ENCODE results near the gene TCEAL7.
"Not testable (repeated sequence)": the region's sequence is repeated elsewhere in the genome, so short reads cannot be mapped to it uniquely, and the experiment has no call there.

TCEAL7 gene, protein sequence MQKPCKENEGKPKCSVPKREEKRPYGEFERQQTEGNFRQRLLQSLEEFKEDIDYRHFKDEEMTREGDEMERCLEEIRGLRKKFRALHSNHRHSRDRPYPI

DNA sequence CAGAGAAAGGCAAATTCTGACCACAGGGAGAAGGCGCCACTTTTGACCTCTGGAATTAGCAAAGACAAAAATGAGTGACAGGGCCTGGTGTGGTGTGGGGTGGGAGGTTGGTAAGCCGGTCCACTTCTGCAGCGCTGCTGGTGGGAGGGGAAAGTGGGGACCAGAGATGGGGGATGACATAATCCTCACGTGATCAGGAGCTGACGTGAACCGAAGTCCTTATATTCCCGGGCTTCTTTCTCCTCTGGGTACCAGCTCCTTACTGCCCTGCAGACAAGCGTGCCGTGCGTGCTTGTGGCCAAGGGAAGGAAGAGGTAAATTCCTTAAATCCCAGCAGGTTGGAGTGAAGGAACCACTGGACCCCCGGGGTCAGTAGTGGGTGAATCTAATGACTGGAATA is at the start of gene TCEAL7:
Gene TCEAL7 (plus strand): TSS at position 249 of the 400 bp plus-strand sequence. CDS start 1,165 bp downstream, outside the sequence.
- DNase-seq (ENCODE audit: extremely low read depth in 1 of 2, low read depth in 1 of 2), result no peak

GRCh38 chrX:103293118-103293517 is 36.9 kb upstream of the TCEAL7 start:
- no peak for DNase-seq (ENCODE audit: extremely low read depth in 1 of 2, low read depth in 1 of 2)

GRCh38 chrX:103304705-103305104 is 25.3 kb upstream of the TCEAL7 start:
- no peak for DNase-seq (ENCODE audit: extremely low read depth in 1 of 2, low read depth in 1 of 2)

DNA sequence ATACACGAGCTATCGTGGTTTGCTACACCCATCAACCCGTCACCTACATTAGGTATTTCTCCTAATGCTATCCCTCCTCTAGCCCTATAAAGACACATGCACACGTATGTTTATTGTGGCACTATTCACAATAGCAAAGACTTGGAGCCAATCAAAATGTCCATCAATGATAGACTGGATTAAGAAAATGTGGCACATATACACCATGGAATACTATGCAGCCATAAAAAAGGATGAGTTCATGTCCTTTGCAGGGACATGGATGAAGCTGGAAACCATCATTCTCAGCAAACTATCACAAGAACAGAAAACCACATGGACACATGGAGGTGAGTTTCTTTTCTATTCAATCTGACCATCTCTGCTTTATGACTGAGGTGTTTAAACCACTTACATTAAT is 24.4 kb upstream of the TCEAL7 start:
- DNase-seq (ENCODE audit: extremely low read depth in 1 of 2, low read depth in 1 of 2), result not testable (repeated sequence)

- DNase-seq (ENCODE audit: extremely low read depth in 1 of 2, low read depth in 1 of 2), result no peak
These were observed 20.0 kb upstream of the TCEAL7 start for GRCh38 chrX:103309860-103310554.

DNA sequence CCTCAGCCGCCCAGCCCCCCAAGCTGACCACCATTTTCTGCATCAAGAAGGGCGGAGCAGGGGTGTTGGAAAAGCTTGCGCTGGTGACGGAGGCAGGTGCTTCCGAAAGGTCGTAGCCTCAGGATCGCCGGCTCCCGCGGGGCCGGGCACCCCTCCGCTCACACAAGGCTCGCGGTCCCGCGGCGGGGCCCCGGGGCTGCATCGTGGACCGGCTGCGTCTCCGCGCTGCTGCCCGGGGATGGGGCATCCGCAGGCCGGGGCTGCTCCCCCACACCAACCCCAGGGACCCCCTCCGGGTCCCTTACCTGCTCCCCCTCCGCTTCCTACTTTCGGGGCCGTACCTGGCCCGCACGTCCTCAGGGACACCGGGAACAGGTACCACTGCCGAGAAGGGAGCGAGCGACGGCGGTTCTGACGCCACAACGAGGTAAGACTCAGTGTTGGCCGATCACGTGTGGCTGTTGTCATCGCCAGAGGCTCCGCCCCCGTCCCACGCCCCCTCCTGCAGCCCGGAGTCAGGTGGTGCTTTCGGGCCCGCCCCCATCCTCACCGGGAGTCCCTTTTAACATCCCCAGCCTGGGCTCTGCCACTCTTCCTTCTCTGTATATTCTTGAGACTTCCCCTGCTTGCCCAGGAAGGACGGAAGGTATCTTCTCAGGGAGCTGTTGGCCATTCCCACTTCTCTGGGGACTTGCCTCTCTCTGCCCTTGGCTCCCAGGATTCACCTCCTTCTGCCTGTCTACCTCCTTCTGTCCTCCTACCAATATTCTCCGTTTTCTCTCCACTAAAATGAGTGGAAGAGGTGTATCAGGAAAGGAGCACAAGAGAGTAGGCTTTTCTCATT is 19.3 kb upstream of the TCEAL7 start, which contains the start of gene BEX2:
Gene BEX2 (minus strand): TSS at position 436 of the 844 bp plus-strand sequence. CDS start 1,014 bp downstream, outside the sequence.
- peak; percentile 55 to 69 for DNase-seq (ENCODE audit: extremely low read depth in 1 of 2, low read depth in 1 of 2)

GRCh38 chrX:103311399-103311780 is 18.6 kb upstream of the TCEAL7 start:
- DNase-seq (ENCODE audit: extremely low read depth in 1 of 2, low read depth in 1 of 2), result no peak

DNA sequence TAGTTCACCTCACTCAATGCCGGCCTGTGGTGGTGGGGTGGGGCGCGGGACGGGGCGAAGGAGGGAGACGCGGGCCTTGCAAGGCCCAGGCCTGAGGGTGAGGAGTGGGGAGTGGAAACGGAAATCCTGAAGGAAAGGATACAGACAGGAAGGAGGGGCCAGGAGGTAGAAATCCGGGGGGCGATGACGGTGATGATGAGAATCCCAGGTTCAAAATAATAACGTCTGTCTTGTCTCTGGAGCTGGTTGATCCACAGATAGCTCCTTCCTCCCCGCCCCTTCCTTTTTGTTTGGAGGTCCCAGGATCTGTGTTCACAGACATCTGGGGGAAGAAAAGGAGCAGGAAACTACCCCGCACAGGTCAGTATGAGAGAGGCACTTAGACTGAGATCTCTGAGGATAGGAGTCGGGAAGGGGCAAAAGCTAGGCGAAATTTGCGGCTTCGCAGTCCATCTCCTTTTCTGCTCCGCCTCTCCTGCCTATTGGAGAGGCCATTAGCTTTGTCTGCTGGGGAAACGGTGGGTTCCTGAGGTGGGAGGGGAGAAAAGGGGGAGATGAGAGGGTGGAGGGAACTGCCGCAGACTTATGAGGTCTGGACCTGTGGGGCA is 746 bp downstream of the TCEAL7 start:
- DNase-seq (ENCODE audit: extremely low read depth in 1 of 2, low read depth in 1 of 2), result no peak

DNA sequence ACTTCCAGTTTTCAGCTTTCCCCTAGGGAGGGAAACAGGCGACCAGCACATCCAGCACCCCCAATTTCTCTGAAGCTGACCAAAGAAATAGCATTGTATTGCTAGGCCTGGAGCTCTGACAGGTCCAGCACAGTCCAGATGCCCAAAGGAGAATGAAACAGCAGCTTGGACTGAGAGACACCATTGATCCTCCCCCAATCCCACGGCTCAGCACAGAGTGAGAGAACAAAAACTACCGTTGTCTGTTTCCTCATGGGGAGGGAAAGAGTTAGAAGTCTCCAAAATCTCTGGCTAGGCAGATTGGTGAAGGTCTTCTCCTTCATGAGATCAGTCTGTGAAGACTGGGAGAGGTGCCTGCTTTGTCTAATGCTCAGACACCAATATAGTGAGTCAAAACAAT is 8.6 kb downstream of the TCEAL7 start:
- DNase-seq (ENCODE audit: extremely low read depth in 1 of 2, low read depth in 1 of 2), result no peak

DNA sequence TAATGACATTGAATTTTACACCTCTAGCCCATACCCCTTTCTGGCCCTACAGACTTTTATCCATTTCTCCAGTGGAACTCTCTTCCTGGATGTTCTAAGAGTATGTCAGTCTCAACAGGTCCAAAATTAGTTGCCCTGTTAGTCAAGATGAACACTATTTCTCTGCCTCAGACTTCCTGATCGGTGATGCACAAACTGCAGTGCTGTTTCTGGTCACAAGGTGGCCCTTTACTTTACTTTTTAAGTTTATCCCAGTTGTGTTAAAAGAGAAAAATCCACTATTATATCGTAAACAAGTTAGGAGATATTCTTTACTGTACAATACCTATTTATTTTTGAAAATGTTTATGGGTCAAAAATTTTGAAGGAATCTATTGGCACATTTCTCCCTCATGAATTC is 13.1 kb downstream of the TCEAL7 start:
- DNase-seq (ENCODE audit: extremely low read depth in 1 of 2, low read depth in 1 of 2), result no peak

DNA sequence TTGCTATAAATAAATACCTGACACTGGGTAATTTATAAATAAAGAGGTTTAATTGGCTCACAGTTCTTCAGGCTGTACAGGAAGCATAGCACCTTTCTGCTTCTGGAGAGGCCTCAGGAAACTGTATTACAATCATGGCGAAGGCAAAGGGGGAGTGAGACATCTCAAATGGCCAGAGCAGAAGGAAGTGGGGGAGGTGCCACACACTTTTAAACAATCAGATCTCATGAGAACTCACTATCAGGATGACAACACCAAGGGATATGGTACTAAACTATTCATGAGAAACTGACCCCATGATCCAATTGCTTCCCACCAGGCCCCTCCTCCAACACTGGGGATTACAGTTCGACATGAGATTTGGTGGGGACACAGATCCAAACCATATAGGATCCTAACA is 14.6 kb downstream of the TCEAL7 start:
- DNase-seq (ENCODE audit: extremely low read depth in 1 of 2, low read depth in 1 of 2), result no peak

GRCh38 chrX:103347682-103348397 is 17.8 kb downstream of the TCEAL7 start:
- no peak for DNase-seq (ENCODE audit: extremely low read depth in 1 of 2, low read depth in 1 of 2)

- DNase-seq (ENCODE audit: extremely low read depth in 1 of 2, low read depth in 1 of 2), result no peak
These were observed 26.2 kb downstream of the TCEAL7 start, which contains the start of gene TCEAL9 for GRCh38 chrX:103356130-103356798. TSS of gene TCEAL9 (plus strand) at chrX:103356506. CDS start at chrX:103357685, 1,179 bp downstream.

GRCh38 chrX:103356858-103357257 is 26.8 kb downstream of the TCEAL7 start:
- no peak for DNase-seq (ENCODE audit: extremely low read depth in 1 of 2, low read depth in 1 of 2)

DNA sequence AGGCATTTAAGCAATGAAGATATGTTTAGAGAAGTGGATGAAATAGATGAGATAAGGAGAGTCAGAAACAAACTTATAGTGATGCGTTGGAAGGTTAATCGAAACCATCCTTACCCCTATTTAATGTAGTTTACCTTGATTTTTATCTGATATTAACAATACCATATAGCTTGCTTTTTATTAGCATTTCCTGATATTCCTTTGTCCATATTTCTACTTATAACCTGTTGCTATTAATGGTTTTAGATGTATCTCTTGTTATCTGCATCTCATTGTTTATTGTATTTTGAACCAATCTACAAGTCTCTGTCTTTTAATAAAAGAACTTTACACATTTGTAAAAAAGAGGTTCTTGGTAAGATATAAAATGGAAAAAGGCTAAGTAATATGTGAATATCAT is 27.8 kb downstream of the TCEAL7 start:
- no peak for DNase-seq (ENCODE audit: extremely low read depth in 1 of 2, low read depth in 1 of 2)

DNA sequence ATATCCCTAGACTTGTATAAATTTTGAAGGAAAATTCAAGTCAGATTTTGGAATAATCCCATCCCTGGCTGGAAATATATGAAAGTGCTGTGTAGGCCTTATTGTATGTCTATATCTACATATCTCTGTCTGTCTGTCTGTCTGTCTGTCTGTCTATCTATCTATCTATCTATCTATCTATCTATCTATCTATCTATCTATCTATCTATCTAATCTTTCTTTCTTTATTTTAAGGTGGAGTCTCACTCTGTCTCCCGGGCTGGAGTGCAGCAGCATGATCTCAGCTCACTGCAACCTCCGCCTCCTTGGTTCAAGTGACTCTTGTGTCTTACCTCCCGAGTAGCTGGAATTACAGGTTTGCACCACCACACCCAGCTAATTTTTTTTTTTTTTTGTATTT is 29.6 kb downstream of the TCEAL7 start:
- not testable (repeated sequence) for DNase-seq (ENCODE audit: extremely low read depth in 1 of 2, low read depth in 1 of 2)

GRCh38 chrX:103360092-103360491 is 30.1 kb downstream of the TCEAL7 start:
- DNase-seq (ENCODE audit: extremely low read depth in 1 of 2, low read depth in 1 of 2), result no peak

GRCh38 chrX:103360916-103361315 is 30.9 kb downstream of the TCEAL7 start:
- DNase-seq (ENCODE audit: extremely low read depth in 1 of 2, low read depth in 1 of 2), result no peak

DNA sequence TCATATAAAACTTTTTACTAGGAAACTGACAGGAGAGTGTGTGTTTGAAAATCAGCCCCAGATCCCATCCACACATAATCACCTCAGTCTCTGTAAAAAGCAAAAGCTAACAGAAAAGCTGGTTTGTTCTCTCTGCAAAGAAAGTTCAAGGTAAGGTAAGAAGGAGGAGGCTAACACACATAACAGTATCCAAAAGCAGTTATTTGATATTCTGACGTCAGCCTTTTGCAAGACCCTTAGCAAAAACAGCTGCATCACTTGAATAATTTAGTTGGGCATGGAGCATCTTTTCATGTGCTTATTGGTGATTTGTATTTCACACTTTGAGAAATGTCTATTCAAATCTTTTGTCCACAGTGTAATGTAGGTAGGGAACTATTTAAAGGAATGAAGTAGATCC is 31.8 kb downstream of the TCEAL7 start:
- no peak for DNase-seq (ENCODE audit: extremely low read depth in 1 of 2, low read depth in 1 of 2)

GRCh38 chrX:103362474-103362873 is 32.4 kb downstream of the TCEAL7 start:
- DNase-seq (ENCODE audit: extremely low read depth in 1 of 2, low read depth in 1 of 2), result no peak

Data from activated CD8-positive, alpha-beta memory T cell treated with anti-CD3 and anti-CD28 coated beads for 1 hour (primary cell).